ENCODE measurements around the gene CDKL5. TPM values are rescaled to one million over a fixed set of nuclear protein-coding genes. Genes with fewer than 3 reads are reported as not detected.

CDKL5 gene
- total and polyA plus RNA-seq, 12 donors = 1.1 to 12.6 (median 10.0) TPM

DNA sequence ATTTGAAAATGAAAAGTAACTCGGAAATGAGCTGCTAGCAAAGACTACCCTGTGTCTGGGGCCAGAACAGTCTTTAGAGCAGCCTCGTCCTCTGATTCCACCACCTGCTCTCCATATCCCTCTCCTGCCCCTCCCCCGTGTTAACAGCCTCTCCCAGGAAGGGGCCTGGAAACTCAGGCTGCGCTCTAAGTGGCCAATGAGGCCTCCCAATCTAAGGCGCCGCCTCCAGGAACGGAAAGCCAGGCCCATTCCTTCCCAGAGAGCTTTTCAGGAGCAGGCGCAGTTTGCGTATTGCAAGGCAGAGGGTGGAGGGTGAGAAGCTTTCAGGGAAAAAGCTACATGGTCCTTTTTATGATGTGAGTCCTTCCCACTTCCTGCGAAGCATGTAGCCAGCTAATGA lies 215.3 kb downstream of the CDKL5 start:
- H3K36me3 ChIP-seq = peaks cover 0 to 1% (median 0%) of the 10 kb centered on the region in 9 donors
- no peak for TF ChIP-seq CTCF (IDR thresholded peaks at IDR 0.05)
- H3K9me3 ChIP-seq = no peaks in the 10 kb centered on the region
- no peak overlapping the region for H3K27ac ChIP-seq
- intact Hi-C loops (cut with DNase I) = no loop called here
- ATAC-seq (no peak), DNase-seq (no peak)
- WGBS, 2 donors = 55 to 57% methylated on average over 9 to 10 of the region's 10 CpGs
- no peaks in the 10 kb centered on the region for H3K27me3 ChIP-seq
- H3K4me3 ChIP-seq = no peak overlapping the region
- no peaks in the 10 kb centered on the region for H3K4me1 ChIP-seq

GRCh38 chrX:18643243-18643642 lies 217.8 kb downstream of the CDKL5 start:
- DNase-seq = no peak

DNA sequence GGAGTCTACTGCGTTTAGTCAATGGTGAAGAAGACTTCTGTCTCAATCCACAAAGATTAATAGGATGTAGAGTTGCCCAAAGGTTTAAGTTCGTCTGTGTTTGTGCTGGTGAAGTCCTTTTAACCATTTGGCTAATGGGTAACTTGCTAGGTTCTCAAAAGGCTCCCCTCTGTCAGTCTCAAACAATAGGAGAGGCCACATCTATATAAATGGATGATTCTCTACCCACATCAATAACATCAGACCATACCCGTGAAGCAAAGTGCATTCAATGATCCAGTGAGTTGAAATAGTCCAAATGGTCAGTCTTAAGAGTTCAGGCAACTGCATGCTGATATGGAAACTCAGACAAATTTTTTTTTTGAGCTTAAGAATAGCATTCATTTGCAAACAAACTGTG lies 218.4 kb downstream of the CDKL5 start:
- no peak for TF ChIP-seq CTCF (IDR thresholded peaks at IDR 0.05)
- ATAC-seq = no peak
- DNase-seq = no peak

More at GRCh38 chrX:18643243-18643642, 217.8 kb downstream of the CDKL5 start:
- no peaks in the 10 kb centered on the region for H3K9me3 ChIP-seq
- intact Hi-C loops (cut with DNase I) = no loop called here
- no peak overlapping the region for H3K27ac ChIP-seq
- H3K4me1 ChIP-seq = no peaks in the 10 kb centered on the region
- H3K27me3 ChIP-seq = no peaks in the 10 kb centered on the region
- TF ChIP-seq CTCF (IDR thresholded peaks at IDR 0.05) = no peak
- no peak for ATAC-seq
- H3K4me3 ChIP-seq = no peak overlapping the region
- H3K36me3 ChIP-seq = no peaks in the 10 kb centered on the region
- 90% methylated on average over 3 of the region's 3 CpGs for WGBS, 2 donors

DNA sequence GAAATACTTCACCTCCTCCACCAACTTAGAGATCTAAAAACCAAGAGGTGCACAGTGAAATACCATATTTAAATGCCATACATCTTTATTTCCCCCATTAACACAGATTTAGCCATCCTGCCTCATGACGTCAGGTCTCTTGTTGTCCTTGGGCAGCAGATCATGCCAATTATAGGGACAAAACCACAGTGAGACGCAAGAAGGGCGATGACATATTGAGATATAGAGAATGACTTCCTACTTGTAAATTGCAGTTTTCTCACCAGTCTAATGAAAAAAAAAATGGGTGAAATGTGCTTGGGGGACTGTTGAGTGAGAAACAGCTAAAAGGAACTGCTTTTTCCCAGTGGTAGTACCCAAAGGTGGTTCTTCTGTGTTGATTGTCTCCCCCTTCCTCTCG lies 222.2 kb downstream of the CDKL5 start:
- H3K27me3 ChIP-seq = no peaks in the 10 kb centered on the region
- no peak for ATAC-seq
- H3K9me3 ChIP-seq = no peaks in the 10 kb centered on the region
- TF ChIP-seq CTCF (IDR thresholded peaks at IDR 0.05) = no peak
- H3K4me3 ChIP-seq = no peak overlapping the region
- intact Hi-C loops (cut with DNase I) = no loop called here
- no peak for DNase-seq
- H3K36me3 ChIP-seq = no peaks in the 10 kb centered on the region
- H3K4me1 ChIP-seq = no peaks in the 10 kb centered on the region
- WGBS, 2 donors = 92 to 93% methylated on average over 4 of the region's 4 CpGs
- no peak overlapping the region for H3K27ac ChIP-seq

More for the DNA sequence above, 218.4 kb downstream of the CDKL5 start:
- 85 to 90% methylated on average over 3 of the region's 3 CpGs for WGBS, 2 donors
- Histone ChIP-seq H3K27me3 (no peaks in the 10 kb centered on the region), H3K4me3 (no peak overlapping the region), H3K4me1 (no peaks in the 10 kb centered on the region), H3K36me3 (no peaks in the 10 kb centered on the region), H3K27ac (no peak overlapping the region), H3K9me3 (no peaks in the 10 kb centered on the region)
- intact Hi-C loops (cut with DNase I) = no loop called here

Data from heart right ventricle (tissue), 16 donors.